Gastroesophageal sphincter (tissue), 4 donors: ENCODE measurements around the gene CCNJL. TPM values are rescaled to one million over a fixed set of nuclear protein-coding genes. Genes with fewer than 3 reads are reported as not detected.

Experiments
- ATAC-seq: fragments of 150-250 bp; one replicate; pipeline ENCODE4 v1.9.1; 2016; ENCODE audit warnings: mild to moderate bottlenecking, moderate library complexity
- H3K27ac ChIP-seq, 4 donors: fragments of 200-600 bp; sonication (generic) in 3 of 4; 1 replicate in 3 of 4; 2 replicates in 1 of 4; pipeline ENCODE4 v1.5.1; 2016 to 2019
- H3K27me3 ChIP-seq: fragments of 200-600 bp; sonication (generic); one replicate; pipeline ENCODE4 v1.5.1; 2019
- H3K36me3 ChIP-seq, 2 donors: fragments of 200-600 bp; sonication (generic); one replicate each; pipeline ENCODE4 v1.5.1; 2019; ENCODE audit warnings: control low read depth in 1 of 2
- H3K4me1 ChIP-seq, 3 donors: fragments of 200-600 bp; sonication (generic); 1 replicate in 2 of 3; 2 replicates in 1 of 3; pipeline ENCODE4 v1.5.1; 2016 to 2019; ENCODE audit warnings: control low read depth in 2 of 3
- H3K4me3 ChIP-seq, 2 donors: fragments of 200-600 bp; sonication (generic); one replicate each; pipeline ENCODE4 v1.5.1; 2019; ENCODE audit warnings: mild to moderate bottlenecking in 1 of 2, moderate library complexity in 1 of 2
- H3K9me3 ChIP-seq, 3 donors: fragments of 200-600 bp; sonication (generic); one replicate each; pipeline ENCODE4 v1.5.1; 2017 to 2019; ENCODE audit warnings: control low read depth in 2 of 3
- EP300 ChIP-seq: sonication (generic); formaldehyde crosslinking; IDR thresholded peaks from one replicate; pipeline ENCODE4 v1.6.1; 2017; ENCODE audit warnings: antibody characterized with exemption, mild to moderate bottlenecking
- POLR2A ChIP-seq, 2 donors: fragments of 450-650 bp; IDR thresholded peaks; one replicate each; pipeline ENCODE4 v1.6.1; 2017; ENCODE audit warnings: antibody characterized with exemption in 2 of 2, mild to moderate bottlenecking in 2 of 2, moderate library complexity in 1 of 2
- POLR2AphosphoS5 ChIP-seq: sonication (generic); formaldehyde crosslinking; IDR thresholded peaks from one replicate; pipeline ENCODE4 v1.6.1; 2017; ENCODE audit warnings: antibody characterized with exemption
- WGBS, 2 donors: methylation state at CpG; one replicate each; pipeline ENCODE4 v1.1.5; 2018; ENCODE audit warnings: low coverage in 1 of 2; 5-methylcytosine and 5-hydroxymethylcytosine counted together
- total RNA-seq, 4 donors: library from RNA; depleted of rRNA; stranded (reverse); fragments of >200 nt; gene quantifications; one replicate each; pipeline ENCODE4 v1.1.0, GENCODE V29; 2016
- TF ChIP-seq, protein P1 (sequence below), 4 experiments: fragments of 200-600 bp in 2 of 4; fragments of 450-650 bp in 2 of 4; sonication (generic) in 1 of 4; IDR thresholded peaks; one replicate each; pipeline ENCODE4 v1.5.1; 2017 to 2019; ENCODE audit warnings: antibody characterized with exemption in 4 of 4, mild to moderate bottlenecking in 2 of 4, moderate library complexity in 2 of 4

Gene CCNJL
- total RNA-seq, 4 donors from 2014 or later, result 0.35 to 1.9 (median 0.65) TPM

DNA sequence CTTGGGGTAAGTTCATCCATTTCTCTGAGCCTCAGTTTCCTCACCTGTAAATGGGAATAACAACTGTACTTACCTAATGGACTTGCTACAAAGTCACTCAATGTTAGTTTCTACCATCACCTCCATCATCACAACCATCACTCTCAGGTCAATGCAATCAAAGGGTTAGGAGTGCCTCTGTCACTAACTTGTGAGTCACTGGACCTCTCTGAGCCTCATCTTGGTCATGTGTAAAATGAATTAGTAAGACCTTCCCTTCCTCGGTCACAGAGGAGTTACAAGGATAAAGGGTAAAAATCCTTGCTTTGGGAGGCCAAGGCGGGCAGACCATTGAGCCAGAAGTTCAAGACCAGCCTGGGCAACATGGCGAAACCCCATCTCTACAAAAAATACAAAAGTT, 70.2 kb downstream of the CCNJL start:
- TF ChIP-seq POLR2A (IDR thresholded peaks at IDR 0.05) (no peak), EP300 (no peak), POLR2AphosphoS5 (no peak)
- TF ChIP-seq, protein P1, sequence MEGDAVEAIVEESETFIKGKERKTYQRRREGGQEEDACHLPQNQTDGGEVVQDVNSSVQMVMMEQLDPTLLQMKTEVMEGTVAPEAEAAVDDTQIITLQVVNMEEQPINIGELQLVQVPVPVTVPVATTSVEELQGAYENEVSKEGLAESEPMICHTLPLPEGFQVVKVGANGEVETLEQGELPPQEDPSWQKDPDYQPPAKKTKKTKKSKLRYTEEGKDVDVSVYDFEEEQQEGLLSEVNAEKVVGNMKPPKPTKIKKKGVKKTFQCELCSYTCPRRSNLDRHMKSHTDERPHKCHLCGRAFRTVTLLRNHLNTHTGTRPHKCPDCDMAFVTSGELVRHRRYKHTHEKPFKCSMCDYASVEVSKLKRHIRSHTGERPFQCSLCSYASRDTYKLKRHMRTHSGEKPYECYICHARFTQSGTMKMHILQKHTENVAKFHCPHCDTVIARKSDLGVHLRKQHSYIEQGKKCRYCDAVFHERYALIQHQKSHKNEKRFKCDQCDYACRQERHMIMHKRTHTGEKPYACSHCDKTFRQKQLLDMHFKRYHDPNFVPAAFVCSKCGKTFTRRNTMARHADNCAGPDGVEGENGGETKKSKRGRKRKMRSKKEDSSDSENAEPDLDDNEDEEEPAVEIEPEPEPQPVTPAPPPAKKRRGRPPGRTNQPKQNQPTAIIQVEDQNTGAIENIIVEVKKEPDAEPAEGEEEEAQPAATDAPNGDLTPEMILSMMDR (IDR thresholded peaks at IDR 0.05), result no peak
- H3K9me3 ChIP-seq, result no peaks in the 10 kb centered on the region
- no peaks in the 10 kb centered on the region for H3K36me3 ChIP-seq
- H3K4me3 ChIP-seq, result no peak overlapping the region
- H3K27ac ChIP-seq, result no peak overlapping the region
- WGBS, 2 donors, result 50 to 80% methylated on average over 1 to 2 of the region's 3 CpGs
- peaks cover 10% of the 10 kb centered on the region for H3K27me3 ChIP-seq
- H3K4me1 ChIP-seq, result no peaks in the 10 kb centered on the region
- ATAC-seq, result no peak

DNA sequence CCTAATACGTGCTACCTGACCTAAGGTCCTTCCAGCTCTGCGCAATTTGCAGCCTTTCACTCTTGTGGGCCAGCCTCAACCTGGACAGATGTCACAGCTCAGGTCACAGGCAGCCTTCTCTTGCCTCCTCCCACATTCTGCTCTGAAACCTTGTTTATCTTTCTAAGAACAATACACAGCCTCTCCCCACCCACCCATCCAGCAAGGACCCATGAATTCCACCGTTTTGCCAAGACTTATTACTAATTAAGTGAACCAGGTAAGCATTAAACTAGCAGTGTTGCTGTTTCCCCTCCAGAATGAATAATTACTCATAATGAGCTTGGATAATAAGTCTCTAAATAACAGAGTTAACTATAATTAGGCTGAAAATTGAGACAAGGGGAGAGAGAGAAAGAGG, 72.0 kb downstream of the CCNJL start:
- H3K9me3 ChIP-seq, result no peaks in the 10 kb centered on the region
- 21 to 41% methylated on average over 3 of the region's 3 CpGs for WGBS, 2 donors

DNA sequence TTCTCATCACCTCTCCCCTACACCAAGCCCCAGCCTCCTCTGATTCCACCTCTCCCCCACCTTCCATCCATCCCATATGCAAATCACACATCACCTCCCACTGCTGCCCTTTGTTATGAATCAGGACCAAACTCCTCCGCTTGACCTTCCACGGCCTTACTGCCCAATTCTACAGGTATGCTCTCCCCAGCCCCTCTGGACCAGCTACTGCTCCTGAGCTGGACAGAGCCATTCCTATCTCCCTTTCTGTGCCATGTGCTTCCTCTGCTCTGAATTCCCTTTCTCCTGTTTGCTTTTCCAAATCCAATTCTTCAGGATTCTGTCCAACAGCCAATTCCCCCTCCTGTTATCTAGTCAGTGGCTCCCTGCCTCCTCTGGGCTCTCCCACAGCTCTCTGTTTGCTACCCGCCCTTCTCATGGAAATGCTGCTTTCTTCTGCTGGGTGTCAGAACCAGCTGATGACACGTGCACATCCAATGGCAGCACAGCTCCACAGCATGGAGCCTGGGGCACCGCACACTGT, 74.7 kb downstream of the CCNJL start:
- no peak overlapping the region for H3K4me3 ChIP-seq
- no peaks in the 10 kb centered on the region for H3K36me3 ChIP-seq
- no peaks in the 10 kb centered on the region for H3K9me3 ChIP-seq
- peaks cover 10% of the 10 kb centered on the region for H3K27me3 ChIP-seq
- WGBS, 2 donors, result 70% methylated on average over 3 to 4 of the region's 5 CpGs
- H3K4me1 ChIP-seq, result no peaks in the 10 kb centered on the region
- TF ChIP-seq, protein P1 (IDR thresholded peaks at IDR 0.05), result no peak
- TF ChIP-seq EP300, result no peak
- no peak for TF ChIP-seq POLR2A (IDR thresholded peaks at IDR 0.05)
- no peak for TF ChIP-seq POLR2AphosphoS5
- ATAC-seq, result no peak
- no peak overlapping the region for H3K27ac ChIP-seq

More for the DNA sequence above, 72.0 kb downstream of the CCNJL start:
- peaks cover 10% of the 10 kb centered on the region for H3K27me3 ChIP-seq
- H3K36me3 ChIP-seq, result no peaks in the 10 kb centered on the region
- no peak overlapping the region for H3K4me3 ChIP-seq
- TF ChIP-seq POLR2AphosphoS5 (no peak), POLR2A (IDR thresholded peaks at IDR 0.05) (no peak), EP300 (no peak)
- TF ChIP-seq, protein P1 (IDR thresholded peaks at IDR 0.05), result no peak
- ATAC-seq, result no peak
- no peaks in the 10 kb centered on the region for H3K4me1 ChIP-seq
- no peak overlapping the region for H3K27ac ChIP-seq

DNA sequence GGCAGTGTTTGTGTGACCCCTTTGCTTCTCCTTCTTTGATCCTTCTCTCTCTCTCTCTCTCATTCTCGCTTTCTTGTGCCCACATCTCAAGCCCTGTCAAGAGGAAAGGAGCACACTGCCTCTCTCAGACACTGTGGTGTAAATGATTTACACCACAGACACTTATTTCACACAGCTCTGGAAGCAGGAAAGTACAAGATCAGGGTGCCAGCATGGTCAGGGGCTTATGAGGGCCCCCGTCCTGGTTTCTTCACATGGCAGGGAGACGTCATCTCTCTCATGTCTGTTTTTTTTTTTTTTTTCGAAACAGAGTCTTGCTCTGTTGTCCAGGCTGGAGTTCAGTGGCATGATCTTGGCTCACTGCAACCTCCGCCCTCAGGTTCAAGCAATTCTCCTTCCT, 76.6 kb downstream of the CCNJL start:
- TF ChIP-seq POLR2AphosphoS5, result no peak
- TF ChIP-seq EP300, result no peak
- TF ChIP-seq, protein P1 (IDR thresholded peaks at IDR 0.05), result no peak
- no peak for TF ChIP-seq POLR2A (IDR thresholded peaks at IDR 0.05)
- Histone ChIP-seq H3K4me3 (no peak overlapping the region), H3K9me3 (no peaks in the 10 kb centered on the region), H3K27ac (no peak overlapping the region), H3K27me3 (peaks cover 10% of the 10 kb centered on the region), H3K36me3 (no peaks in the 10 kb centered on the region), H3K4me1 (no peaks in the 10 kb centered on the region)
- 87 to 100% methylated on average over 1 to 3 of the region's 5 CpGs for WGBS, 2 donors
- ATAC-seq, result no peak

DNA sequence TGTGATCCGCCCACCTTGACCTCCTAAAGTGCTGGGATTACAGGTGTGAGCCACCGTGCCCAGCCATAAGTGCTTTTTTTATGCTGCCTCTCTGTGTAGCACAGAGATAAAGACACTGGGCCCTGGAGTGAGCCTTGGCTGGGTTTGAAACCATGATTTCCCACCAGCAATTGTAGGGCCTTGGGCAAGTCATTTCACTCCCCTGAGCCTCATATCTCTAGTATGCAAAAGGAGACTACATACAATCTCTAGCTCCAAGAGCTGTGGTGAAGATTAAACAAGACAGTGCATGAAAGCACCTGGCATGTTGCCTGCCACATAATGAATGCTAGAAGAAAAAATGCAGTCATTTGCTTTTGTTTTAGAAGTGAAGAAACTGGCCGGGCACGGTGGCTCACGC, 79.1 kb downstream of the CCNJL start:
- H3K9me3 ChIP-seq, result no peaks in the 10 kb centered on the region
- H3K27me3 ChIP-seq, result no peaks in the 10 kb centered on the region
- WGBS, 2 donors, result 76 to 100% methylated on average over 1 to 3 of the region's 5 CpGs
- no peak for ATAC-seq
- H3K4me3 ChIP-seq, result no peak overlapping the region
- H3K27ac ChIP-seq, result no peak overlapping the region
- TF ChIP-seq POLR2AphosphoS5 (no peak), EP300 (no peak), POLR2A (IDR thresholded peaks at IDR 0.05) (no peak)
- TF ChIP-seq, protein P1 (IDR thresholded peaks at IDR 0.05), result no peak
- no peaks in the 10 kb centered on the region for H3K4me1 ChIP-seq
- H3K36me3 ChIP-seq, result no peaks in the 10 kb centered on the region
